GM12878 (cell line): Measurements from ENCODE around the gene ZFP1. TPM values are rescaled to one million over a fixed set of nuclear protein-coding genes. Genes with fewer than 3 reads are reported as not detected.

Experiments used
- ATAC-seq: fragments of 200-7000 bp; cut with Tn5 transposase; 3 replicates; pipeline ENCODE4 v1.9.1; 2020; ENCODE audit warnings: mild to moderate bottlenecking, moderate library complexity
- BruUV-seq: library from RNA; stranded (reverse); fragments of 400-500 nt; replicated peaks from 2 replicates; lab custom pipeline; 2021; lab: Mats Ljungman, UMichigan
- CTCF ChIA-PET: fragments of 300-600 bp; sonication (Branson Sonifier 250); formaldehyde crosslinking; extraction: SDS; loops from one replicate; lab custom pipeline; 2021; ENCODE audit warnings: inconsistent platforms; lab: Yijun Ruan, JAX
- POLR2A ChIA-PET: fragments of 350-600 bp; formaldehyde crosslinking; extraction: SDS; loops from one replicate; lab custom pipeline; 2021; ENCODE audit warnings: inconsistent platforms; lab: Charles Lee
- RAD21 ChIA-PET: fragments of 300-600 bp; sonication (Branson Sonifier 250); formaldehyde crosslinking; loops from one replicate; lab custom pipeline; 2023; ENCODE audit warnings: antibody characterized with exemption; ENCODE audit not compliant: unreplicated experiment; lab: Charles Lee
- SMC1A ChIA-PET: fragments of 300-600 bp; sonication (Branson Sonifier 250); formaldehyde crosslinking; loops from one replicate; lab custom pipeline; 2023; ENCODE audit not compliant: unreplicated experiment, uncharacterized antibody; lab: Charles Lee
- DNase-seq: peaks from one replicate; pipeline ENCODE4 v3.0.0-alpha.2; 2011; ENCODE audit warnings: low read depth, low spot score
- FAIRE-seq: peaks from 3 replicates; lab custom pipeline; 2011; peaks lifted over from hg19 to GRCh38; lab: Jason Lieb, UNC
- H2AFZ ChIP-seq: 2 replicates; pipeline ENCODE4 v1.6.0; 2011; ENCODE audit warnings: low read depth, low read length, control low read depth; ENCODE audit not compliant: control insufficient read depth
- H3K27ac ChIP-seq: 2 replicates; pipeline ENCODE4 v1.5.1; 2011; ENCODE audit warnings: control low read depth; ENCODE audit not compliant: control insufficient read depth, insufficient read depth
- H3K27me3 ChIP-seq, 2 experiments: replicated peaks in 1 of 2; 2 replicates each; pipeline versions ENCODE4 v1.6.0 to v1.6.1; 2011; ENCODE audit warnings: low read length in 1 of 2; ENCODE audit not compliant: control insufficient read depth in 2 of 2, insufficient read depth in 2 of 2
- H3K36me3 ChIP-seq, 2 experiments: 2 replicates each; pipeline ENCODE4 v1.5.1; 2011; ENCODE audit warnings: low read length in 1 of 2; ENCODE audit not compliant: control insufficient read depth in 2 of 2, insufficient read depth in 2 of 2
- H3K4me1 ChIP-seq: 2 replicates; pipeline ENCODE4 v1.6.1; 2011; ENCODE audit warnings: mild to moderate bottlenecking, low read length, moderate library complexity, mixed read lengths; ENCODE audit not compliant: control insufficient read depth, insufficient read depth
- H3K4me2 ChIP-seq: 2 replicates; pipeline ENCODE4 v1.6.0; 2011; ENCODE audit warnings: control low read depth; ENCODE audit not compliant: control insufficient read depth, insufficient read depth
- H3K4me3 ChIP-seq: fragments of 200-600 bp; sonication (generic); 2 replicates; pipeline ENCODE4 v1.5.1; 2016
- H3K79me2 ChIP-seq: 2 replicates; pipeline ENCODE4 v1.6.0; 2011; ENCODE audit warnings: low read length; ENCODE audit not compliant: control insufficient read depth, insufficient read depth
- H3K9ac ChIP-seq: 2 replicates; pipeline ENCODE4 v1.8.0; 2011; ENCODE audit warnings: low read length, control low read depth, mixed read lengths; ENCODE audit not compliant: control insufficient read depth, insufficient read depth
- H3K9me3 ChIP-seq: replicated peaks from 3 replicates; pipeline ENCODE4 v1.5.1; 2011; ENCODE audit warnings: mild to moderate bottlenecking, low read length; ENCODE audit not compliant: control insufficient read depth, insufficient read depth
- H4K20me1 ChIP-seq: 2 replicates; pipeline ENCODE4 v1.6.0; 2011; ENCODE audit not compliant: control insufficient read depth, insufficient read depth
- GATAD2B ChIP-seq: fragments of 450-650 bp; conservative IDR thresholded peaks from 2 replicates; pipeline ENCODE4 v1.6.1; 2017; ENCODE audit warnings: low read depth, mild to moderate bottlenecking, moderate library complexity
- MTA3 ChIP-seq: IDR thresholded peaks from 2 replicates; pipeline ENCODE4 v1.6.1; 2012; ENCODE audit warnings: low read length, inconsistent platforms, borderline replicate concordance
- MYB ChIP-seq: fragments of 150-350 bp; IDR thresholded peaks from 2 replicates; pipeline ENCODE4 v1.6.1; 2014; ENCODE audit warnings: mild to moderate bottlenecking, low read depth, low read length, borderline replicate concordance
- NR2F1 ChIP-seq: fragments of 450-650 bp; conservative IDR thresholded peaks from 2 replicates; pipeline ENCODE4 v1.6.1; 2017; ENCODE audit warnings: mild to moderate bottlenecking
- WGBS: methylation state at CpG from one replicate; pipeline ENCODE4 v1.1.6; 2016; ENCODE audit warnings: low lambda C conversion rate; ENCODE audit not compliant: insufficient replicate concordance, insufficient coverage; ENCODE audit errors: missing lambda C conversion rate; 5-methylcytosine and 5-hydroxymethylcytosine counted together
- in situ Hi-C: fragments of 300-500 bp; cut with MboI; formaldehyde crosslinking; loops from 9 replicates; pipeline ENCODE4 v1.14.3; 2018; ENCODE audit warnings: mixed read lengths
- intact Hi-C: fragments of 100-400 bp; cut with micrococcal nuclease; formaldehyde crosslinking; loops from one replicate; pipeline ENCODE4 v1.14.2; 2022; ENCODE audit not compliant: unreplicated experiment
- polyA plus RNA-seq, 11 experiments: library from polyadenylated mRNA; depleted of rRNA in 4 of 11; unstranded in 6 of 11; stranded (reverse) in 5 of 11; fragments of >200 nt; fragmentation: Nextera tagmentation in 4 of 11; fragmentation: Illumina TruSeq in 1 of 11; extraction: Ambion mirVana in 4 of 11; extraction: Trizol in 1 of 11; gene quantifications; 1 replicate in 1 of 11; 2 replicates in 10 of 11; pipeline versions ENCODE4 v1.2.1 to v1.2.3, GENCODE V29; 2011 to 2016; ENCODE audit warnings: inconsistent platforms in 2 of 11, missing spikeins in 2 of 11, low read depth in 1 of 11
- total RNA-seq, 4 experiments: library from RNA; depleted of rRNA in 3 of 4; stranded (reverse); fragments of >200 nt in 3 of 4; fragmentation: Illumina TruSeq in 1 of 4; extraction: Trizol in 1 of 4; gene quantifications; 2 replicates each; pipeline versions ENCODE4 v1.2.1 to v1.2.3, GENCODE V29; 2013 to 2021

ZFP1 gene
- total and polyA plus RNA-seq, 10 of the 15 experiments (the other 5 are each of a cell fraction or from before 2014, with no cell fraction given) = 3.5 to 17.6 (median 14.7) TPM

GRCh38 chr16:75111514-75111940, 36.8 kb upstream of the ZFP1 start:
- no peak overlapping the region for H3K27ac ChIP-seq
- WGBS = 34% methylated on average over 7 of the region's 7 CpGs
- intact Hi-C loops = loop anchor here (1.0 to 5.0 kb wide), 6 partner anchors 34 to 403 kb away; no protein-coding TSS in a partner anchor
- POLR2A ChIA-PET = interaction anchor here (0.8 to 1.8 kb wide), 6 partner anchors 99 to 248 kb away, joined by 3 to 13 read pairs (median 4); partner anchors contain the start of gene ZNRF1
- H3K9ac ChIP-seq = no peak overlapping the region
- H3K4me3 ChIP-seq = no peak overlapping the region
- BruUV-seq = no TSS peak
- H3K79me2 ChIP-seq = no peaks in the 10 kb centered on the region
- H3K4me1 ChIP-seq = peaks cover 36% of the 10 kb centered on the region
- FAIRE-seq = no peak
- peak overlapping the region; percentile 58; the same call in 1 of the 2 replicates for H3K4me2 ChIP-seq
- H2AFZ ChIP-seq = no peak overlapping the region; the same call in 1 of the 2 replicates
- H3K36me3 ChIP-seq = no peaks in the 10 kb centered on the region; a peak in 1 of 4 replicates
- TF ChIP-seq GATAD2B (0 out of 2 replicates have a peak, but pooled peaks have one; percentile 12), NR2F1 (0 out of 2 replicates have a peak, but pooled peaks have one; percentile 2), MYB (no peak), MTA3 (peak; percentile 61; the same call in 1 of the 2 replicates)
- TF ChIP-seq, all 136 proteins: peak for 3
- SMC1A ChIA-PET = interaction anchor here (0.8 to 6.7 kb wide), 24 partner anchors 8 to 401 kb away, joined by 3 to 69 read pairs (median 4); partner anchors contain the start of gene ZNRF1
- Histone ChIP-seq H3K27me3 (no peaks in the 10 kb centered on the region), H3K9me3 (no peaks in the 10 kb centered on the region), H4K20me1 (no peaks in the 10 kb centered on the region)
- ATAC-seq (peak; percentile 14), DNase-seq (no peak)
- RAD21 ChIA-PET = interaction anchor here (0.7 to 4.9 kb wide), 25 partner anchors 9 to 299 kb away, joined by 3 to 92 read pairs (median 5); partner anchors contain the start of genes WDR59 and ZNRF1
- in situ Hi-C loops = no loop called here
- CTCF ChIA-PET = interaction anchor here (0.6 to 6.7 kb wide), 54 partner anchors 10 to 1355 kb away, joined by 3 to 90 read pairs (median 4); partner anchors contain the start of genes MLKL, WDR59 and ZNRF1
